IMR-90 (cell line): Measurements from ENCODE around the gene RBP5. TPM values are rescaled to one million over a fixed set of nuclear protein-coding genes. Genes with fewer than 3 reads are reported as not detected.

Source experiments
- ATAC-seq: fragments of 200-7000 bp; cut with Tn5 transposase; 2 replicates; pipeline ENCODE4 v1.9.1; 2020; ENCODE audit warnings: low read depth, mild to moderate bottlenecking, moderate library complexity
- BruUV-seq: library from RNA; stranded (reverse); fragments of 400-500 nt; replicated peaks from 2 replicates; lab custom pipeline; 2021; lab: Mats Ljungman, UMichigan
- CTCF ChIA-PET: fragments of 300-600 bp; formaldehyde crosslinking; extraction: SDS; loops from one replicate; lab custom pipeline; 2021; ENCODE audit warnings: antibody characterized with exemption; lab: Yijun Ruan, JAX
- POLR2A ChIA-PET: fragments of 300-600 bp; sonication (Branson Sonifier 250); formaldehyde crosslinking; loops from one replicate; lab custom pipeline; 2022; ENCODE audit warnings: antibody characterized with exemption; ENCODE audit not compliant: unreplicated experiment; lab: Charles Lee
- DNase-seq: peaks from one replicate; pipeline ENCODE4 v3.0.0; 2013
- H2AFZ ChIP-seq: replicated peaks from 2 replicates; pipeline ENCODE3; 2013; ENCODE audit warnings: low read length, mild to moderate bottlenecking; ENCODE audit not compliant: poor library complexity
- H2AK5ac ChIP-seq: 2 replicates; pipeline ENCODE4 v1.6.1; 2013; ENCODE audit warnings: low read depth, low read length, inconsistent platforms
- H2AK9ac ChIP-seq: replicated peaks from 2 replicates; pipeline ENCODE3; 2013; ENCODE audit warnings: mild to moderate bottlenecking, low read depth, low read length, moderate library complexity; ENCODE audit not compliant: poor library complexity
- H2BK120ac ChIP-seq: 2 replicates; pipeline ENCODE4 v1.6.1; 2013; ENCODE audit warnings: low read depth, low read length, inconsistent platforms
- H2BK15ac ChIP-seq: 3 replicates; pipeline ENCODE4 v1.6.1; 2013; ENCODE audit warnings: low read depth, low read length, inconsistent platforms
- H2BK20ac ChIP-seq: 2 replicates; pipeline ENCODE4 v1.6.1; 2013; ENCODE audit warnings: low read depth, mild to moderate bottlenecking, inconsistent platforms, low read length, moderate library complexity
- H2BK5ac ChIP-seq: 2 replicates; pipeline ENCODE4 v1.6.1; 2013; ENCODE audit warnings: mild to moderate bottlenecking, low read depth, low read length, inconsistent platforms; ENCODE audit not compliant: poor library complexity, severe bottlenecking
- H3K14ac ChIP-seq: replicated peaks from 2 replicates; pipeline ENCODE4 v1.6.1; 2013; ENCODE audit warnings: low read depth, low read length, inconsistent platforms
- H3K18ac ChIP-seq: 2 replicates; pipeline ENCODE4 v1.6.1; 2013; ENCODE audit warnings: low read depth, low read length, control low read depth
- H3K23ac ChIP-seq: 2 replicates; pipeline ENCODE4 v1.6.1; 2013; ENCODE audit warnings: low read depth, low read length, inconsistent platforms
- H3K27ac ChIP-seq: 2 replicates; pipeline ENCODE4 v1.5.1; 2013; ENCODE audit warnings: mild to moderate bottlenecking, control low read depth, low read length; ENCODE audit not compliant: insufficient read depth
- H3K27me3 ChIP-seq: 2 replicates; pipeline ENCODE4 v1.6.1; 2013; ENCODE audit warnings: low read length; ENCODE audit not compliant: control insufficient read depth, insufficient read depth
- H3K36me3 ChIP-seq: 2 replicates; pipeline ENCODE4 v1.6.1; 2013; ENCODE audit warnings: low read length, mixed read lengths; ENCODE audit not compliant: control insufficient read depth, insufficient read depth
- H3K4ac ChIP-seq: 2 replicates; pipeline ENCODE4 v1.6.1; 2013; ENCODE audit warnings: low read depth, low read length, inconsistent platforms
- H3K4me1 ChIP-seq: 2 replicates; pipeline ENCODE4 v1.6.1; 2013; ENCODE audit warnings: low read length, mixed read lengths; ENCODE audit not compliant: control insufficient read depth, insufficient read depth
- H3K4me2 ChIP-seq: 2 replicates; pipeline ENCODE4 v1.6.1; 2013; ENCODE audit warnings: low read depth, mild to moderate bottlenecking, control low read depth, low read length, moderate library complexity
- H3K4me3 ChIP-seq: 2 replicates; pipeline ENCODE4 v1.5.1; 2013; ENCODE audit warnings: low read depth, mild to moderate bottlenecking, control low read depth, low read length, moderate library complexity; ENCODE audit not compliant: insufficient read depth
- H3K56ac ChIP-seq: 2 replicates; pipeline ENCODE4 v1.6.1; 2013; ENCODE audit warnings: low read length, inconsistent platforms; ENCODE audit not compliant: insufficient read depth; ENCODE audit errors: extremely low read depth
- H3K79me1 ChIP-seq, 2 experiments: 2 replicates each; pipeline ENCODE4 v1.6.1; 2013; ENCODE audit warnings: low read length in 2 of 2, inconsistent platforms in 1 of 2, low read depth in 1 of 2
- H3K9ac ChIP-seq: 2 replicates; pipeline ENCODE4 v1.6.1; 2013; ENCODE audit warnings: low read depth, low read length, control low read depth
- H3K9me1 ChIP-seq: 2 replicates; pipeline ENCODE4 v1.6.1; 2013; ENCODE audit warnings: low read length, inconsistent platforms; ENCODE audit not compliant: insufficient read depth
- H3K9me3 ChIP-seq: 2 replicates; pipeline ENCODE4 v1.6.1; 2013; ENCODE audit warnings: low read length; ENCODE audit not compliant: control insufficient read depth, insufficient read depth
- H4K20me1 ChIP-seq: 2 replicates; pipeline ENCODE4 v1.6.1; 2013; ENCODE audit warnings: low read length, inconsistent platforms; ENCODE audit not compliant: insufficient read depth
- H4K5ac ChIP-seq: 2 replicates; pipeline ENCODE4 v1.6.1; 2013; ENCODE audit warnings: mild to moderate bottlenecking, low read depth, low read length, control low read depth
- H4K8ac ChIP-seq, 2 experiments: 2 replicates each; pipeline ENCODE4 v1.6.1; 2013; ENCODE audit warnings: low read depth in 2 of 2, low read length in 2 of 2, control low read depth in 1 of 2, inconsistent platforms in 1 of 2
- H4K91ac ChIP-seq: 2 replicates; pipeline ENCODE4 v1.6.1; 2013; ENCODE audit warnings: low read depth, low read length, inconsistent platforms; ENCODE audit not compliant: insufficient read depth
- ELK1 ChIP-seq: fragments of 150-350 bp; IDR thresholded peaks from 2 replicates; pipeline ENCODE4 v1.6.1; 2016; ENCODE audit warnings: low read depth, mild to moderate bottlenecking, low read length, moderate library complexity, borderline replicate concordance
- NFE2L2 ChIP-seq: fragments of 150-350 bp; IDR thresholded peaks from 2 replicates; pipeline ENCODE4 v1.6.1; 2016; ENCODE audit warnings: low read depth, mild to moderate bottlenecking, low read length
- RCOR1 ChIP-seq: IDR thresholded peaks from 2 replicates; pipeline ENCODE4 v1.6.1; 2012; ENCODE audit warnings: mild to moderate bottlenecking, low read length, improper control_type of control experiment; ENCODE audit not compliant: insufficient replicate concordance
- RFX5 ChIP-seq: IDR thresholded peaks from 2 replicates; pipeline ENCODE4 v1.8.0; 2012; ENCODE audit warnings: low read depth, mild to moderate bottlenecking, low read length, moderate library complexity
- SMC3 ChIP-seq: fragments of 150-350 bp; IDR thresholded peaks from 2 replicates; pipeline ENCODE4 v1.6.1; 2016; ENCODE audit warnings: low read depth, mild to moderate bottlenecking, antibody characterized with exemption, low read length, moderate library complexity
- WGBS, 2 experiments: methylation state at CpG; one replicate each; pipeline versions ENCODE4 v1.1.5 to v1.1.7; 2013; ENCODE audit warnings: missing lambda C conversion rate in 2 of 2; ENCODE audit not compliant: insufficient read length in 1 of 2; ENCODE audit errors: extremely low coverage in 2 of 2; 5-methylcytosine and 5-hydroxymethylcytosine counted together
- dilution Hi-C: fragments of 300-500 bp; cut with HindIII; formaldehyde crosslinking; loops from one replicate; pipeline ENCODE4 v1.14.3; 2018; ENCODE audit warnings: low sequenced_read_pairs; ENCODE audit not compliant: unreplicated experiment
- in situ Hi-C: fragments of 300-500 bp; cut with MboI; formaldehyde crosslinking; loops from 3 replicates; pipeline ENCODE4 v1.14.3; 2019; ENCODE audit warnings: low sequenced_read_pairs, inconsistent platforms, mixed read lengths
- intact Hi-C: fragments of 100-400 bp; cut with micrococcal nuclease; formaldehyde crosslinking; loops from 2 replicates; pipeline ENCODE4 v1.10.0; 2022
- polyA plus RNA-seq, 3 experiments: library from polyadenylated mRNA; depleted of rRNA; stranded (reverse); fragments of >200 nt; gene quantifications; 2 replicates each; pipeline ENCODE4 v1.2.3, GENCODE V29; 2012; ENCODE audit warnings: low replicate concordance in 1 of 3
- total RNA-seq: library from RNA; depleted of rRNA; stranded (reverse); fragments of >200 nt; gene quantifications from 2 replicates; pipeline ENCODE4 v1.2.3, GENCODE V29; 2012

The RBP5 gene
- total and polyA plus RNA-seq, 2 of the 4 experiments (the other 2 are of a cell fraction): 0.15 TPM; not detected in 1

GRCh38 chr12:7145671-7146070, 17.0 kb upstream of the RBP5 start:
- no TSS peak for BruUV-seq
- H3K79me1 ChIP-seq: no peaks in the 10 kb centered on the region
- no peak overlapping the region for H2AFZ ChIP-seq
- intact Hi-C loops: no loop called here
- TF ChIP-seq RCOR1 (no peak), NFE2L2 (no peak), RFX5 (no peak), SMC3 (no peak), ELK1 (no peak)
- H3K4me1 ChIP-seq: peaks cover 2% of the 10 kb centered on the region; the same call in 1 of the 2 replicates
- no peaks in the 10 kb centered on the region for H3K27me3 ChIP-seq
- no peak overlapping the region for H2BK120ac ChIP-seq
- H3K23ac ChIP-seq: no peak overlapping the region
- H4K20me1 ChIP-seq: 0 out of 2 replicates have a peak, but pooled peaks cover 3% of the 10 kb centered on the region
- H2AK5ac ChIP-seq: no peak overlapping the region
- H3K27ac ChIP-seq: no peak overlapping the region
- H3K36me3 ChIP-seq: peaks cover 46% of the 10 kb centered on the region
- H3K18ac ChIP-seq: no peak overlapping the region
- no peak for DNase-seq
- no peak overlapping the region for H2BK15ac ChIP-seq
- H4K5ac ChIP-seq: no peak overlapping the region
- no peaks in the 10 kb centered on the region for H3K9me1 ChIP-seq
- 63% methylated on average over 1 of the region's 4 CpGs; no CpG with 5 or more reads in 1 of the 2 experiments for WGBS, 2 experiments
- H3K4me3 ChIP-seq: no peak overlapping the region
- dilution Hi-C loops: no loop called here
- no peak overlapping the region for H3K56ac ChIP-seq
- H4K8ac ChIP-seq: no peak overlapping the region
- in situ Hi-C loops: no loop called here
- no peak overlapping the region for H4K91ac ChIP-seq
- no peak overlapping the region for H2BK5ac ChIP-seq
- POLR2A ChIA-PET: no interaction called here
- no peak overlapping the region for H3K9ac ChIP-seq
- H2BK20ac ChIP-seq: no peak overlapping the region
- no peak overlapping the region for H3K4me2 ChIP-seq
- H3K14ac ChIP-seq: no peak overlapping the region
- no peaks in the 10 kb centered on the region for H3K9me3 ChIP-seq
- no peak for ATAC-seq
- H3K4ac ChIP-seq: no peak overlapping the region
- H2AK9ac ChIP-seq: no peak overlapping the region
- CTCF ChIA-PET: interaction anchor here (1.6 kb wide), 2 partner anchors 16 to 19 kb away, joined by 3 read pairs; no protein-coding TSS in a partner anchor
